Lower leg skin (tissue), 4 donors: Measurements from ENCODE around the gene DKK3. TPM values are rescaled to one million over a fixed set of nuclear protein-coding genes. Genes with fewer than 3 reads are reported as not detected.

ENCODE experiments used
- DNase-seq, 2 donors: peaks; one replicate each; pipeline ENCODE4 v3.0.0-alpha.2; 2019; ENCODE audit warnings: low spot score in 2 of 2
- H3K4me3 ChIP-seq: fragments of 200-600 bp; sonication (generic); 2 replicates; pipeline ENCODE4 v1.5.1; 2017; ENCODE audit warnings: mild to moderate bottlenecking, low read depth; ENCODE audit not compliant: poor library complexity, severe bottlenecking
- POLR2A ChIP-seq, 2 donors: fragments of 450-650 bp; IDR thresholded peaks; one replicate each; pipeline ENCODE4 v1.6.1; 2016 to 2017; ENCODE audit warnings: antibody characterized with exemption in 2 of 2, mild to moderate bottlenecking in 1 of 2, moderate library complexity in 1 of 2
- WGBS, 2 donors: methylation state at CpG; one replicate each; pipeline ENCODE4 v1.1.5; 2018; 5-methylcytosine and 5-hydroxymethylcytosine counted together
- intact Hi-C: fragments of 100-400 bp; cut with DNase I; formaldehyde crosslinking; loops from one replicate; pipeline ENCODE4 v1.15.0; 2023; ENCODE audit warnings: low total_unique reads
- total RNA-seq, 4 donors: library from RNA; depleted of rRNA; stranded (reverse); fragments of >200 nt; gene quantifications; one replicate each; pipeline ENCODE4 v1.1.0, GENCODE V29; 2016
- TF ChIP-seq, protein P1 (sequence below), 3 donors: fragments of 450-650 bp; IDR thresholded peaks; one replicate each; pipeline ENCODE4 v1.5.1; 2016; ENCODE audit warnings: antibody characterized with exemption in 3 of 3, mild to moderate bottlenecking in 3 of 3, moderate library complexity in 2 of 3

The DKK3 gene
- total RNA-seq, 4 donors from 2014 or later, result 78.5 to 175 (median 121) TPM

- DNase-seq, result no peak
- TF ChIP-seq, protein P1, sequence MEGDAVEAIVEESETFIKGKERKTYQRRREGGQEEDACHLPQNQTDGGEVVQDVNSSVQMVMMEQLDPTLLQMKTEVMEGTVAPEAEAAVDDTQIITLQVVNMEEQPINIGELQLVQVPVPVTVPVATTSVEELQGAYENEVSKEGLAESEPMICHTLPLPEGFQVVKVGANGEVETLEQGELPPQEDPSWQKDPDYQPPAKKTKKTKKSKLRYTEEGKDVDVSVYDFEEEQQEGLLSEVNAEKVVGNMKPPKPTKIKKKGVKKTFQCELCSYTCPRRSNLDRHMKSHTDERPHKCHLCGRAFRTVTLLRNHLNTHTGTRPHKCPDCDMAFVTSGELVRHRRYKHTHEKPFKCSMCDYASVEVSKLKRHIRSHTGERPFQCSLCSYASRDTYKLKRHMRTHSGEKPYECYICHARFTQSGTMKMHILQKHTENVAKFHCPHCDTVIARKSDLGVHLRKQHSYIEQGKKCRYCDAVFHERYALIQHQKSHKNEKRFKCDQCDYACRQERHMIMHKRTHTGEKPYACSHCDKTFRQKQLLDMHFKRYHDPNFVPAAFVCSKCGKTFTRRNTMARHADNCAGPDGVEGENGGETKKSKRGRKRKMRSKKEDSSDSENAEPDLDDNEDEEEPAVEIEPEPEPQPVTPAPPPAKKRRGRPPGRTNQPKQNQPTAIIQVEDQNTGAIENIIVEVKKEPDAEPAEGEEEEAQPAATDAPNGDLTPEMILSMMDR (IDR thresholded peaks at IDR 0.05), result no peak
- no peak for TF ChIP-seq POLR2A (IDR thresholded peaks at IDR 0.05)
- intact Hi-C loops, result no loop called here
These were observed 84.6 kb downstream of the DKK3 start for GRCh38 chr11:11923828-11924227.

GRCh38 chr11:11916981-11917399 is 91.4 kb downstream of the DKK3 start:
- no peak overlapping the region for H3K4me3 ChIP-seq
- WGBS, 2 donors, result 55 to 61% methylated on average over 1 of the region's 1 CpG
- no peak for DNase-seq
- TF ChIP-seq, protein P1 (IDR thresholded peaks at IDR 0.05), result no peak
- no peak for TF ChIP-seq POLR2A (IDR thresholded peaks at IDR 0.05)
- intact Hi-C loops, result no loop called here

More at GRCh38 chr11:11923828-11924227, 84.6 kb downstream of the DKK3 start:
- H3K4me3 ChIP-seq, result no peak overlapping the region

DNA sequence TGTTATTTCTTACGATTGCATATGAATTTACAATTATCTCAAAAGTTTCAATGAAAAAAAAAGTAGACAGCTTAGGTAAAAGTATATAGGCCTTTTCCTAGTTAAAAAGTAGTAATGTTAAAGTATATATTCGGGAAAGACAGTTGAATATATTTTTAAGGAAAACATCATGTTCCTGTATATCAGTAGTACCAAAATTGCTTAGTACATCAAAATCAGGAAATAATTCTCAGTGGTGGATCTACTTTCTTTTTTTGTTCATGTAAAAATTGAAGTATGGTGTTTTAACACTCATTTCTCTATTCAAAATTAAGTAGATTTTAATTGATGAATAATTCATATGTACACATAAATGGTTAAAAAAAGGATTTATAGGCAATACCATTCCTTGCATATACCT is 92.8 kb downstream of the DKK3 start:
- TF ChIP-seq, protein P1 (IDR thresholded peaks at IDR 0.05), result no peak
- TF ChIP-seq POLR2A (IDR thresholded peaks at IDR 0.05), result no peak
- DNase-seq, result no peak
- WGBS, 2 donors, result 97 to 98% methylated on average over 2 of the region's 2 CpGs
- intact Hi-C loops, result no loop called here
- no peak overlapping the region for H3K4me3 ChIP-seq

GRCh38 chr11:11913395-11913794 is 95.0 kb downstream of the DKK3 start:
- intact Hi-C loops, result no loop called here
- no peak for TF ChIP-seq POLR2A (IDR thresholded peaks at IDR 0.05)
- TF ChIP-seq, protein P1 (IDR thresholded peaks at IDR 0.05), result no peak
- DNase-seq, result no peak
- H3K4me3 ChIP-seq, result no peak overlapping the region
- WGBS, 2 donors, result 94 to 100% methylated on average over 1 of the region's 1 CpG

Other genes starting within 250 kb of the DKK3 start
- gene USP47, start 166.7 kb downstream of the DKK3 start, total RNA-seq, result 10 to 100 TPM; 50.3 to 83.0 (median 69.6) TPM
- gene MICAL2, start 102.0 kb upstream of the DKK3 start, total RNA-seq, result 100 to 1,000 TPM; 117 to 238 (median 145) TPM